GM23248 (cell line): ENCODE data around the gene FSTL3. TPM values are rescaled to one million over a fixed set of nuclear protein-coding genes. Genes with fewer than 3 reads are reported as not detected.

Experiments
- DNase-seq: peaks from one replicate; pipeline ENCODE4 v3.0.0-alpha.2; 2015
- H2AFZ ChIP-seq: fragments of 200-600 bp; sonication (generic); 2 replicates; pipeline ENCODE4 v1.6.1; 2016; ENCODE audit warnings: antibody characterized with exemption
- H3F3A ChIP-seq: fragments of 200-600 bp; sonication (generic); 2 replicates; pipeline ENCODE4 v1.6.1; 2016; ENCODE audit warnings: mild to moderate bottlenecking, antibody characterized with exemption, mixed run types; ENCODE audit not compliant: insufficient read depth
- H3K27ac ChIP-seq: fragments of 200-600 bp; sonication (generic); 2 replicates; pipeline ENCODE4 v1.5.1; 2016; ENCODE audit warnings: mild to moderate bottlenecking
- H3K27me3 ChIP-seq: fragments of 200-600 bp; sonication (generic); replicated peaks from 2 replicates; pipeline ENCODE4 v1.6.1; 2016; ENCODE audit warnings: mild to moderate bottlenecking; ENCODE audit not compliant: insufficient read depth
- H3K36me3 ChIP-seq: fragments of 200-600 bp; sonication (generic); 2 replicates; pipeline ENCODE4 v1.6.1; 2016; ENCODE audit warnings: low read depth, mild to moderate bottlenecking
- H3K4me1 ChIP-seq: fragments of 200-600 bp; sonication (generic); 2 replicates; pipeline ENCODE4 v1.6.1; 2016; ENCODE audit warnings: mild to moderate bottlenecking; ENCODE audit not compliant: insufficient read depth
- H3K4me2 ChIP-seq: fragments of 200-600 bp; sonication (generic); one replicate; pipeline ENCODE4 v1.6.1; 2016; ENCODE audit warnings: mild to moderate bottlenecking; ENCODE audit not compliant: unreplicated experiment
- H3K4me3 ChIP-seq: fragments of 200-600 bp; sonication (generic); 2 replicates; pipeline ENCODE4 v1.5.1; 2016; ENCODE audit warnings: mild to moderate bottlenecking
- H3K79me2 ChIP-seq: fragments of 200-600 bp; sonication (generic); 2 replicates; pipeline ENCODE4 v1.6.1; 2016; ENCODE audit warnings: mild to moderate bottlenecking; ENCODE audit not compliant: insufficient read depth
- H3K9ac ChIP-seq: fragments of 200-600 bp; sonication (generic); 2 replicates; pipeline ENCODE4 v1.6.1; 2016; ENCODE audit warnings: mild to moderate bottlenecking
- H3K9me2 ChIP-seq: fragments of 200-600 bp; sonication (generic); 2 replicates; pipeline ENCODE4 v1.6.1; 2016; ENCODE audit warnings: mixed run types, mild to moderate bottlenecking, moderate library complexity; ENCODE audit not compliant: insufficient read depth
- H3K9me3 ChIP-seq: fragments of 200-600 bp; sonication (generic); one replicate; pipeline ENCODE4 v1.6.1; 2017; ENCODE audit warnings: low read depth
- H4K20me1 ChIP-seq: fragments of 200-600 bp; sonication (generic); 2 replicates; pipeline ENCODE4 v1.6.0; 2016; ENCODE audit not compliant: insufficient read depth
- EZH2 ChIP-seq: fragments of 200-600 bp; sonication (generic); IDR thresholded peaks from 2 replicates; pipeline ENCODE4 v1.6.1; 2018; ENCODE audit warnings: antibody characterized with exemption, mild to moderate bottlenecking; ENCODE audit not compliant: insufficient read depth, poor library complexity, severe bottlenecking
- EZH2phosphoT487 ChIP-seq: fragments of 200-600 bp; sonication (generic); IDR thresholded peaks from 2 replicates; pipeline ENCODE4 v1.6.1; 2018; ENCODE audit warnings: antibody characterized with exemption, moderate library complexity, mild to moderate bottlenecking, low read depth; ENCODE audit not compliant: insufficient read depth
- WGBS, 2 experiments: methylation state at CpG; one replicate each; pipeline ENCODE4 v1.1.6; 2015 to 2017; ENCODE audit warnings: low lambda C conversion rate in 2 of 2, low coverage in 1 of 2; ENCODE audit errors: missing lambda C conversion rate in 2 of 2; 5-methylcytosine and 5-hydroxymethylcytosine counted together
- in situ Hi-C: fragments of 300-500 bp; cut with MboI; formaldehyde crosslinking; loops from 2 replicates; pipeline ENCODE4 v1.15.0; 2020
- polyA plus RNA-seq: library from polyadenylated mRNA; unstranded; fragments of >200 nt; fragmentation: Nextera tagmentation; extraction: Ambion mirVana; gene quantifications from 2 replicates; pipeline ENCODE4 v1.2.1, GENCODE V29; 2016
- total RNA-seq: library from RNA; depleted of rRNA; stranded (reverse); fragments of >200 nt; shearing (Covaris generic); gene quantifications from 2 replicates; pipeline ENCODE4 v1.2.3, GENCODE V29; 2014

Gene FSTL3
- total and polyA plus RNA-seq, 2 experiments from 2014 or later = 41.4 to 100 TPM

DNA sequence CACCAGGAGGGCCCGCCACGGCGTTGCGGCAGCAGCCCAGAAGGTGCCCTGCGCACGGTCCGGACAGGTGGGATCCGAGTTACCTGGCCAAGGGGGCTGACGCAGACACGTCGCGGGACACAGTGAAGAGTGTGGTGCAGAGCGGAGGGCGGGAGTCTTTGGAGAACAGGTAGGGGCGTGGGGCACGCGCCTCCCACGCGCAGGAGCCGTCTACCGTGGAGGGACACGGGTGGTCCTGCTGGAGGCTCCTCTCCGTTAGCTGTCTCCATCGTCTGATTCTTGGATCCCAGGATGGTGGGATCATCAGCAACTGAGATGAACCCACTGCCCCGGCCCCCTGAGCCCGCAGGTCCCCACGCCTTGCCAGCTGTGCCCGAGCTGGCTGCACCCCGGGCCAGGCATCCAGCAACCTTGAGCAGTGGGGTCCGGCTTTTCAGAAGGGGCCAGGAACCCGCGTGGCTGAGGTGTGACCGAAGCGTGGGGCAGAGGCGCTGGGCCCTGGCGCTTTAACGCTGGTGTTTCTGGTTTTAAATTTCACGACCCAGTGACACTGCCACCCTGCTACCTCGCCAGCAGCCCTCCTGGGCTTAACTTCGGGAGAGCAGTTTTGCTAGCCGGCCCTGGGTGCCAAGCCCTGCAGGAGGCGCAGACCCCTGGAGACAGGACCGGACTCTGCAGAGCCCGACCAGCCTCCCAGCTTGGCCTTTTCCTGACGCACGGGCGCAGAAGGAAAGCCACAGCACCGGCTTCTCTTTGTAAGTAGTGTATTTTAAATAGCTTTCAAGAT is 29.2 kb upstream of the FSTL3 start:
- no peak overlapping the region for H3K27ac ChIP-seq
- no peaks in the 10 kb centered on the region for H3F3A ChIP-seq
- peaks cover 38% of the 10 kb centered on the region for H3K79me2 ChIP-seq
- H3K4me2 ChIP-seq = no peak overlapping the region
- H4K20me1 ChIP-seq = no peaks in the 10 kb centered on the region
- H3K9me2 ChIP-seq = no peaks in the 10 kb centered on the region
- in situ Hi-C loops = no loop called here
- H3K4me3 ChIP-seq = no peak overlapping the region
- TF ChIP-seq EZH2phosphoT487 (no peak), EZH2 (no peak)
- H3K9me3 ChIP-seq = no peaks in the 10 kb centered on the region
- WGBS, 2 experiments = 94 to 95% methylated on average over 41 to 48 of the region's 48 CpGs
- no peak overlapping the region for H3K9ac ChIP-seq
- H3K36me3 ChIP-seq = peaks cover 7% of the 10 kb centered on the region; the same call in 1 of the 2 replicates
- H2AFZ ChIP-seq = no peak overlapping the region
- no peaks in the 10 kb centered on the region for H3K27me3 ChIP-seq
- no peak for DNase-seq
- no peaks in the 10 kb centered on the region for H3K4me1 ChIP-seq

DNA sequence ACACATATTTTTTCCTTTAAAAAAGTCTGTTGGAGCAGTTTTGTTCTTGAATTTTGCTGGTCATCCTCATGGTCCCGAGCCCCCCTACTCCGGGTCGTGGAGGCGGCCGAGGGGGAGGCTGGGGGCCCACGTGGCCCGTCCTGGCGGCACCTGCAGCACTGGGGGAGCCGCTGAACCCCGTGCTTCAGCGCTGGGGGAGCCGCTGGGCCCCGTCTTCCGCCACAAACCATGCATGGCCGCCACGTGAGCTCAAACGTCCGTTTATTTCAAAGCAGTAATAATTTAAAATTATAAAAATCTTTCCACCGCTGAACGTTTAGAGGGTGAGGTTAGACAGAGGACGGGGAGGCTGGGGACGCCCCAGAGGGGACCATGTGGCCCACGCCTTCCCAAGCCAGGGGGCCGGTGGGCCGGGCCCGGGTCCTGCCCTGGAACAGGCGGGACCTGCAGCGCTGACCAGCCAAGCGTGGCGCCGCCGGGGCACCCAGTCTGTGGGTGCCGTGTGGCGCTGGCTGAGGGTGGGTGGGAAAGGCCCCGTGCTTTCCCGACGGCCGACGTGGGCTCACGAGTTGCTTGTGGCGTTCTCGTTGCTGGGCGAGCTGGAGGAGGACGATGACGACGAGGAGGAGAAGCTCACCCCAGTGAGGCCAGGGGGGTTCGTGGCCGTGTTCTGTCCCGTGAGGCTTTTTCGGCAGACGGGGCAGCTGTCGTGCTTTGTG is 28.5 kb upstream of the FSTL3 start:
- 94% methylated on average over 40 to 52 of the region's 52 CpGs for WGBS, 2 experiments
- Histone ChIP-seq H3K9me2 (no peaks in the 10 kb centered on the region), H3F3A (no peaks in the 10 kb centered on the region), H4K20me1 (no peaks in the 10 kb centered on the region), H2AFZ (no peak overlapping the region), H3K27ac (no peak overlapping the region), H3K27me3 (no peaks in the 10 kb centered on the region), H3K4me3 (no peak overlapping the region), H3K9me3 (no peaks in the 10 kb centered on the region), H3K79me2 (peaks cover 45% of the 10 kb centered on the region), H3K4me1 (no peaks in the 10 kb centered on the region), H3K9ac (no peak overlapping the region), H3K36me3 (peaks cover 7% of the 10 kb centered on the region; the same call in 1 of the 2 replicates), H3K4me2 (no peak overlapping the region)
- DNase-seq = no peak
- in situ Hi-C loops = no loop called here
- no peak for TF ChIP-seq EZH2
- TF ChIP-seq EZH2phosphoT487 = no peak

DNA sequence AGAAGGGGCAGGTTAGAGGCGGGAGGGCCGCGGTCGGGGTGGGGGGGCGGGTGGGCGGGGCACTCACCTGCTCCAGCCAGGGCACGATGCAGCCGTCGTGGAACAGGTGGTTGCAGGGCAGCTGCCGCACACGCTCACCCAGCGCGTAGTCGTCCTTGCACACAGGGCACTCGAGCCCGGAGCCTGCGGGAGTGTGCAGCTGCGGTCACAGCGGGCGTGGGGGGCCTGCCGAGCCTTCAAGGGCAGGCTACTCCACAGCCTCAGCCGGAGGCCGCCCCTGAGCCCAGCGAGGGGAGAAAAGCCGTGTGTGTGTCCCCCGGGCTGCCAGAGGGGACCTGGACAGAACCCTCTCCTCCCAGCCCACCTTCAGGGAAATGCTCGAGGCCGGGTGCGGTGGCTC is 27.9 kb upstream of the FSTL3 start:
- Histone ChIP-seq H3K9me3 (no peaks in the 10 kb centered on the region), H3K79me2 (peaks cover 51% of the 10 kb centered on the region)
- 96 to 98% methylated on average over 16 to 29 of the region's 29 CpGs for WGBS, 2 experiments

DNA sequence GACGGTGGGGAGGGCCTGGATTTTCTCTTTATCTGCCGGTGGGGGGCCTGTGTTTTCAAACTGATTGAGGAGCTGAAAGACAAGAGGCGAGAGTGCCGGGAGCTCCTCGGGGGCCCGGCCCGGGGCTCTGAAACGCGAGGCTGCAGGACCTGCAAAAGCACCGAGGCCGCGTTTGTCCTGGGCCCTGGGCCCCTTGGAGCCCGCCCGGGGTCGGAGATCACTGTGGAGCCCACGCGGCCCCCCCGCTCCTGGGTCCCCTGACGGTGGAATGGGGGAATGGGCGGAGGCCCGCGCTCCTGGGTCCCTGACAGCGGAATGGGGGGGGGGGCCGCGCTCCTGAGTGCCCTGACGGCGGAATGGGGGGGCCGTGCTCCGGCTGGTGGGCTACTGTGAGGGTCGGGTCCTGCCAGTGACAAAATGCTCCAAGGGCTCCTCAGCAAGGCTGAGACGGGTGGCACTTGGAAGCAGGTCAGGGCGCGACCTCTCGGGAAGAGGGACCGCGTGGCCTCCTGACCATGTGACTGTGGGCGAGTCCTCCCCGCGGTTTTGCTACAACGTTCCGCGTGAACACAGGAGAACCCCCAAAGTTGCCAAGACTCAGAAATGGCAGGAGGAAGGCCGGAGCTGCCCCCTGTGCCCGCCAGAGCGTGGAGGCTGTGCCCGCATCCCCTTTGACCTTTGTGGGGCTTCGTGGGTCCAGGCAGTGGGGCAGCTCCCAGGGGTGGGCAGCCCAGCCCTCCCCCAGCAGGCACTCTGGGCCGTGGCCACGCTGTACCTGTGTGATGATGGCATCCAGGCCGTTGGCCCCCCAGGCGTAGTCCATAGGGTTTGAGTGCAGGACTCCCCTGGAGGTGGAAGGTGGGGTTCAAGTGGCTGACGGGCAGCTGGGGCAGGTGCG is 27.0 kb upstream of the FSTL3 start:
- no peak for DNase-seq
- H3K4me3 ChIP-seq = no peak overlapping the region
- TF ChIP-seq EZH2 (no peak), EZH2phosphoT487 (no peak)
- H3K79me2 ChIP-seq = peaks cover 60% of the 10 kb centered on the region
- peaks cover 7% of the 10 kb centered on the region; the same call in 1 of the 2 replicates for H3K36me3 ChIP-seq
- H3K9ac ChIP-seq = no peak overlapping the region
- H3K27me3 ChIP-seq = no peaks in the 10 kb centered on the region
- H4K20me1 ChIP-seq = no peaks in the 10 kb centered on the region
- H3K9me3 ChIP-seq = no peaks in the 10 kb centered on the region
- no peak overlapping the region for H3K4me2 ChIP-seq
- no peaks in the 10 kb centered on the region for H3K4me1 ChIP-seq
- in situ Hi-C loops = no loop called here
- 90 to 93% methylated on average over 27 to 51 of the region's 53 CpGs for WGBS, 2 experiments
- H3K27ac ChIP-seq = no peak overlapping the region
- no peak overlapping the region for H2AFZ ChIP-seq
- no peaks in the 10 kb centered on the region for H3K9me2 ChIP-seq
- H3F3A ChIP-seq = no peaks in the 10 kb centered on the region

More for the DNA sequence above, 27.9 kb upstream of the FSTL3 start:
- no peak for TF ChIP-seq EZH2
- no peak for TF ChIP-seq EZH2phosphoT487
- no peaks in the 10 kb centered on the region for H3F3A ChIP-seq
- H3K4me1 ChIP-seq = no peaks in the 10 kb centered on the region
- H3K4me3 ChIP-seq = no peak overlapping the region
- no peak overlapping the region for H3K27ac ChIP-seq
- no peak overlapping the region for H3K4me2 ChIP-seq
- H2AFZ ChIP-seq = no peak overlapping the region
- no peak for DNase-seq
- no peaks in the 10 kb centered on the region for H4K20me1 ChIP-seq
- peaks cover 7% of the 10 kb centered on the region; the same call in 1 of the 2 replicates for H3K36me3 ChIP-seq
- H3K9me2 ChIP-seq = no peaks in the 10 kb centered on the region
- in situ Hi-C loops = no loop called here
- no peaks in the 10 kb centered on the region for H3K27me3 ChIP-seq
- H3K9ac ChIP-seq = no peak overlapping the region
